ENCODE results near the gene EIF2S2. TPM values are rescaled to one million over a fixed set of nuclear protein-coding genes. Genes with fewer than 3 reads are reported as not detected.

EIF2S2 gene
- total and polyA plus RNA-seq, 2 donors (not counting 1 experiment from before 2014, with no cell fraction given) = 11.3 to 26.4 TPM

DNA sequence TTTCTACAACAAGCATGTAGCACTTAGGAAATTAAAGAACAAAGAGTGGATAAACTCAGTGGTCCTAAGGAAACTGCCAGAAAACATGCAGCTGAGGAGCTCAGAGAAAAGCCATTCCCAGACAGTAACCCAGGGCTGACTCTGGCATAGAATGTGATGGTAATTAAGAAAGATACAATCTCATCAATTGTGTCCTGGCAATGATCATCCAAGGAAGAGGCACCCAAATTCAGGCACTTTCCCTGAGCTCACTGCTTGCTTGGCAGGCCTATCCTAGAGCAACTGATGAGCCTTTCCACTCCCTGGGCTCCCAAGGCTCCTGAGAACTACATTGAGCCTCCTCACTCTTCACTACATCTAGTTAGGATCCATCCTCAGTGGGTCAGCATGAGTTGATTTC, 16.2 kb downstream of the EIF2S2 start:
- Mint-ChIP-seq H3K9me3 (ENCODE audit: insufficient read depth) (no peaks in the 10 kb centered on the region), H3K4me1 (no peaks in the 10 kb centered on the region), H3K27ac (no peak overlapping the region), H3K27me3 (no peaks in the 10 kb centered on the region), H3K4me3 (no peak overlapping the region)
- TF ChIP-seq EZH2 (IDR thresholded peaks at IDR 0.05; ENCODE audit: borderline replicate concordance, insufficient read depth, low read depth, low read length, poor library complexity, severe bottlenecking) = no peak
- TF ChIP-seq, protein P1, sequence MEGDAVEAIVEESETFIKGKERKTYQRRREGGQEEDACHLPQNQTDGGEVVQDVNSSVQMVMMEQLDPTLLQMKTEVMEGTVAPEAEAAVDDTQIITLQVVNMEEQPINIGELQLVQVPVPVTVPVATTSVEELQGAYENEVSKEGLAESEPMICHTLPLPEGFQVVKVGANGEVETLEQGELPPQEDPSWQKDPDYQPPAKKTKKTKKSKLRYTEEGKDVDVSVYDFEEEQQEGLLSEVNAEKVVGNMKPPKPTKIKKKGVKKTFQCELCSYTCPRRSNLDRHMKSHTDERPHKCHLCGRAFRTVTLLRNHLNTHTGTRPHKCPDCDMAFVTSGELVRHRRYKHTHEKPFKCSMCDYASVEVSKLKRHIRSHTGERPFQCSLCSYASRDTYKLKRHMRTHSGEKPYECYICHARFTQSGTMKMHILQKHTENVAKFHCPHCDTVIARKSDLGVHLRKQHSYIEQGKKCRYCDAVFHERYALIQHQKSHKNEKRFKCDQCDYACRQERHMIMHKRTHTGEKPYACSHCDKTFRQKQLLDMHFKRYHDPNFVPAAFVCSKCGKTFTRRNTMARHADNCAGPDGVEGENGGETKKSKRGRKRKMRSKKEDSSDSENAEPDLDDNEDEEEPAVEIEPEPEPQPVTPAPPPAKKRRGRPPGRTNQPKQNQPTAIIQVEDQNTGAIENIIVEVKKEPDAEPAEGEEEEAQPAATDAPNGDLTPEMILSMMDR (IDR thresholded peaks at IDR 0.05) = no peak
- Histone ChIP-seq H3K79me2 (ENCODE audit: control insufficient read depth, insufficient read depth, low read length) (peaks cover 6% of the 10 kb centered on the region), H3K4me3 (ENCODE audit: control extremely low read depth in 1 of 5, extremely low read depth in 1 of 5, insufficient read depth in 1 of 5, low read depth in 2 of 5, low read length in 4 of 5) (no peak overlapping the region), H3K4me1 (ENCODE audit: control insufficient read depth in 2 of 2, insufficient read depth in 2 of 2, low read length in 2 of 2) (no peaks in the 10 kb centered on the region), H3K27ac (ENCODE audit: low read length in 2 of 2) (no peak overlapping the region), H2AFZ (ENCODE audit: insufficient read depth, low read depth, low read length, poor library complexity, severe bottlenecking) (no peak overlapping the region), H4K20me1 (ENCODE audit: control insufficient read depth, insufficient read depth, low read length, poor library complexity, severe bottlenecking) (peaks cover 31% of the 10 kb centered on the region), H3K9ac (ENCODE audit: low read length) (no peak overlapping the region), H3K27me3 (replicated peaks in 1 of 4; ENCODE audit: control extremely low read depth in 1 of 4, control insufficient read depth in 3 of 4, insufficient read depth in 4 of 4, low read length in 3 of 4) (no peaks in the 10 kb centered on the region), H3K36me3 (replicated peaks in 1 of 2; ENCODE audit: control extremely low read depth in 1 of 2, control insufficient read depth in 1 of 2, extremely low read depth in 1 of 2, insufficient read depth in 2 of 2, low read length in 1 of 2) (peaks cover 20 to 82% of the 10 kb centered on the region in 2 experiments), H3K4me2 (replicated peaks; ENCODE audit: low read depth, low read length, poor library complexity, severe bottlenecking) (no peak overlapping the region), H3K9me3 (ENCODE audit: control extremely low read depth in 1 of 3, control insufficient read depth in 2 of 3, insufficient read depth in 1 of 3, low read length in 2 of 3) (no peaks in the 10 kb centered on the region)
- intact Hi-C loops (cut with micrococcal nuclease) = no loop called here
- ATAC-seq (ENCODE audit: low read depth) (no peak), DNase-seq (no peak)
- ChIA-PET POLR2A (no interaction called here), CTCF (no interaction called here)

DNA sequence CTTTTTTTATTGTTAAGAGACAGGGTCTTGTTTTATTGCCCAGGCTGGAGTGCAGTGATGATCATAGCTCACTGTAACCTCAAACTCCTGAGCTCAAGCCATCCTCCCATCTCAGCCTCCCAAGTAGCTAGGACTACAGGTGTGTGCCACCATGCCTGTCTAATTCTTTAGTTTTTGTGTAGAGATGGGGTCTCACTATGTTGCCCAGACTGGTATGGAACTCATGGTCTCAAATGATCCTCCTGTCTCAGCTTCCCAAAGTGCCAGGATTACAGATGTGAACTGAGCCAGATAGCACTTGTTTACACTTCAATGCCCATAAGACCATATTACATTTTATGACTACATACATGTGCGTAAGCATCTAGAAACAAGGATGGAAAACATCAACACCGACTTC, 18.1 kb downstream of the EIF2S2 start:
- Mint-ChIP-seq H3K27ac (no peak overlapping the region), H3K27me3 (no peaks in the 10 kb centered on the region), H3K4me3 (no peak overlapping the region), H3K4me1 (no peaks in the 10 kb centered on the region), H3K9me3 (ENCODE audit: insufficient read depth) (no peaks in the 10 kb centered on the region)
- DNase-seq = no peak
- H3K27ac ChIP-seq (ENCODE audit: low read length in 2 of 2) = no peak overlapping the region
- ChIA-PET CTCF (no interaction called here), POLR2A (no interaction called here)
- no peaks in the 10 kb centered on the region for H3K27me3 ChIP-seq (replicated peaks in 1 of 4; ENCODE audit: control extremely low read depth in 1 of 4, control insufficient read depth in 3 of 4, insufficient read depth in 4 of 4, low read length in 3 of 4)
- H2AFZ ChIP-seq (ENCODE audit: insufficient read depth, low read depth, low read length, poor library complexity, severe bottlenecking) = no peak overlapping the region
- TF ChIP-seq, protein P1 (IDR thresholded peaks at IDR 0.05) = no peak
- TF ChIP-seq EZH2 (IDR thresholded peaks at IDR 0.05; ENCODE audit: borderline replicate concordance, insufficient read depth, low read depth, low read length, poor library complexity, severe bottlenecking) = no peak
- no peaks in the 10 kb centered on the region for H3K9me3 ChIP-seq (ENCODE audit: control extremely low read depth in 1 of 3, control insufficient read depth in 2 of 3, insufficient read depth in 1 of 3, low read length in 2 of 3)
- no peak for ATAC-seq (ENCODE audit: low read depth)
- peaks cover 24% of the 10 kb centered on the region for H4K20me1 ChIP-seq (ENCODE audit: control insufficient read depth, insufficient read depth, low read length, poor library complexity, severe bottlenecking)
- no CpG with 5 or more reads among the region's 2 CpGs for WGBS (ENCODE audit: insufficient coverage)
- peaks cover 6% of the 10 kb centered on the region for H3K79me2 ChIP-seq (ENCODE audit: control insufficient read depth, insufficient read depth, low read length)
- no peak overlapping the region for H3K4me2 ChIP-seq (replicated peaks; ENCODE audit: low read depth, low read length, poor library complexity, severe bottlenecking)
- no peak overlapping the region for H3K4me3 ChIP-seq (ENCODE audit: control extremely low read depth in 1 of 5, extremely low read depth in 1 of 5, insufficient read depth in 1 of 5, low read depth in 2 of 5, low read length in 4 of 5)
- intact Hi-C loops (cut with micrococcal nuclease) = no loop called here
- no peak overlapping the region for H3K9ac ChIP-seq (ENCODE audit: low read length)
- no peaks in the 10 kb centered on the region for H3K4me1 ChIP-seq (ENCODE audit: control insufficient read depth in 2 of 2, insufficient read depth in 2 of 2, low read length in 2 of 2)
- peaks cover 23 to 87% of the 10 kb centered on the region in 2 experiments for H3K36me3 ChIP-seq (replicated peaks in 1 of 2; ENCODE audit: control extremely low read depth in 1 of 2, control insufficient read depth in 1 of 2, extremely low read depth in 1 of 2, insufficient read depth in 2 of 2, low read length in 1 of 2)
